HL-60 (cell line): ENCODE data around the gene PRRC1.

ENCODE experiments used
- DNase-seq, 2 experiments: peaks; one replicate each; pipeline ENCODE4 v3.0.0-alpha.2; 2010 to 2020; ENCODE audit warnings: low read depth in 1 of 2, low spot score in 1 of 2
- H3K27ac ChIP-seq: fragments of 250-450 bp; sonication (Bioruptor Pico); replicated peaks from 2 replicates; pipeline ENCODE4 v1.5.1; 2020; ENCODE audit warnings: mild to moderate bottlenecking, moderate library complexity
- H3K27me3 ChIP-seq: fragments of 250-450 bp; sonication (Bioruptor Pico); 2 replicates; pipeline ENCODE4 v1.5.1; 2021; ENCODE audit warnings: mild to moderate bottlenecking, moderate library complexity; ENCODE audit not compliant: insufficient read depth, poor library complexity, severe bottlenecking
- H3K4me3 ChIP-seq: replicated peaks from 2 replicates; pipeline ENCODE4 v1.5.1; 2011; ENCODE audit warnings: mild to moderate bottlenecking, control low read depth, low read length; ENCODE audit not compliant: insufficient read depth
- GABPA ChIP-seq: IDR thresholded peaks from 2 replicates; pipeline ENCODE4 v1.6.1; 2012; ENCODE audit warnings: low read depth
- POLR2AphosphoS5 ChIP-seq: IDR thresholded peaks from 2 replicates; pipeline ENCODE4 v1.6.1; 2012; ENCODE audit warnings: low read depth
- SPI1 ChIP-seq: IDR thresholded peaks from 2 replicates; pipeline ENCODE4 v1.6.1; 2012; ENCODE audit warnings: low read depth, mild to moderate bottlenecking, borderline replicate concordance
- TF ChIP-seq, protein P1 (sequence below): IDR thresholded peaks from 2 replicates; pipeline ENCODE4 v1.6.1; 2012; ENCODE audit warnings: low read depth; ENCODE audit not compliant: insufficient replicate concordance
- TF ChIP-seq, protein P2 (sequence below): IDR thresholded peaks from one replicate; pipeline ENCODE4 v1.5.1; 2011; ENCODE audit warnings: low read length, control low read depth, inconsistent platforms; ENCODE audit not compliant: insufficient read depth

The PRRC1 gene

DNA sequence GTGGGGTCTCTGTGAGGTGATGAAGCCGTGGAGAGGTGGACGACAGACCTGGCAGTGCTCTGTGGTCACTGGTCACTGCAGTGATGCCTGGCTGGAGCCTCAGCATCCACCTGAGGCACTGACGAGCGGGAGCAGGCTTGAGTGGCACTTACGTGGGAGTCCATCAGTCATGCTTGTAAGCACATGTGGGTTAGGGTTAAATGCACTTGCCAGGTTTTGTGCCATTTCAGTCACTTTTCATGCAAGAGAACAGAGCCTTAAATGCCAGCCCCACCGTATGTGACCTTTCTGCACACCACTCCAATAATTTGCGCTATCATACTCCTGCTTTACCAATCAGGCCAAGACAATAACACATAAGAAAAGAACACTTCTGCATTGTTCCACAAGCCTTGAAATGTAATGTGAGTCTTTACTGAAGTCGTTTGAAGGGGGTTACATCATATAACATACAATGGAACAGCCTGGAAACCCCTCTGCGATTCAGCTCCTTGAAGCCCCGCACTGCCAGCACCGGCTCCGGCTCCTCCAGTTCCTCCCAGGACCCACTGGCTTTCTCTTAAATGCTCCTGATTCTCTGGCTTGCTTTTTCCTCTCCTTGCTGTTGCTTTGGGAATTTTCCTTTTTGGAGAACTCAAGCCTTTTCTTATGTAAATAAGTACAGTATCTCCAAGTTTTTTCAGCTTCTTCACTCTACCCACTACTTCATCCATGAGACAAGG lies 72.0 kb downstream of the PRRC1 start:
- TF ChIP-seq, protein P1, sequence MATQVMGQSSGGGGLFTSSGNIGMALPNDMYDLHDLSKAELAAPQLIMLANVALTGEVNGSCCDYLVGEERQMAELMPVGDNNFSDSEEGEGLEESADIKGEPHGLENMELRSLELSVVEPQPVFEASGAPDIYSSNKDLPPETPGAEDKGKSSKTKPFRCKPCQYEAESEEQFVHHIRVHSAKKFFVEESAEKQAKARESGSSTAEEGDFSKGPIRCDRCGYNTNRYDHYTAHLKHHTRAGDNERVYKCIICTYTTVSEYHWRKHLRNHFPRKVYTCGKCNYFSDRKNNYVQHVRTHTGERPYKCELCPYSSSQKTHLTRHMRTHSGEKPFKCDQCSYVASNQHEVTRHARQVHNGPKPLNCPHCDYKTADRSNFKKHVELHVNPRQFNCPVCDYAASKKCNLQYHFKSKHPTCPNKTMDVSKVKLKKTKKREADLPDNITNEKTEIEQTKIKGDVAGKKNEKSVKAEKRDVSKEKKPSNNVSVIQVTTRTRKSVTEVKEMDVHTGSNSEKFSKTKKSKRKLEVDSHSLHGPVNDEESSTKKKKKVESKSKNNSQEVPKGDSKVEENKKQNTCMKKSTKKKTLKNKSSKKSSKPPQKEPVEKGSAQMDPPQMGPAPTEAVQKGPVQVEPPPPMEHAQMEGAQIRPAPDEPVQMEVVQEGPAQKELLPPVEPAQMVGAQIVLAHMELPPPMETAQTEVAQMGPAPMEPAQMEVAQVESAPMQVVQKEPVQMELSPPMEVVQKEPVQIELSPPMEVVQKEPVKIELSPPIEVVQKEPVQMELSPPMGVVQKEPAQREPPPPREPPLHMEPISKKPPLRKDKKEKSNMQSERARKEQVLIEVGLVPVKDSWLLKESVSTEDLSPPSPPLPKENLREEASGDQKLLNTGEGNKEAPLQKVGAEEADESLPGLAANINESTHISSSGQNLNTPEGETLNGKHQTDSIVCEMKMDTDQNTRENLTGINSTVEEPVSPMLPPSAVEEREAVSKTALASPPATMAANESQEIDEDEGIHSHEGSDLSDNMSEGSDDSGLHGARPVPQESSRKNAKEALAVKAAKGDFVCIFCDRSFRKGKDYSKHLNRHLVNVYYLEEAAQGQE = no peak
- no peak for TF ChIP-seq GABPA
- TF ChIP-seq, protein P2, sequence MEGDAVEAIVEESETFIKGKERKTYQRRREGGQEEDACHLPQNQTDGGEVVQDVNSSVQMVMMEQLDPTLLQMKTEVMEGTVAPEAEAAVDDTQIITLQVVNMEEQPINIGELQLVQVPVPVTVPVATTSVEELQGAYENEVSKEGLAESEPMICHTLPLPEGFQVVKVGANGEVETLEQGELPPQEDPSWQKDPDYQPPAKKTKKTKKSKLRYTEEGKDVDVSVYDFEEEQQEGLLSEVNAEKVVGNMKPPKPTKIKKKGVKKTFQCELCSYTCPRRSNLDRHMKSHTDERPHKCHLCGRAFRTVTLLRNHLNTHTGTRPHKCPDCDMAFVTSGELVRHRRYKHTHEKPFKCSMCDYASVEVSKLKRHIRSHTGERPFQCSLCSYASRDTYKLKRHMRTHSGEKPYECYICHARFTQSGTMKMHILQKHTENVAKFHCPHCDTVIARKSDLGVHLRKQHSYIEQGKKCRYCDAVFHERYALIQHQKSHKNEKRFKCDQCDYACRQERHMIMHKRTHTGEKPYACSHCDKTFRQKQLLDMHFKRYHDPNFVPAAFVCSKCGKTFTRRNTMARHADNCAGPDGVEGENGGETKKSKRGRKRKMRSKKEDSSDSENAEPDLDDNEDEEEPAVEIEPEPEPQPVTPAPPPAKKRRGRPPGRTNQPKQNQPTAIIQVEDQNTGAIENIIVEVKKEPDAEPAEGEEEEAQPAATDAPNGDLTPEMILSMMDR = no peak
- TF ChIP-seq POLR2AphosphoS5 = no peak
- no peak for TF ChIP-seq SPI1
- DNase-seq = no peak
- no peaks in the 10 kb centered on the region for H3K27me3 ChIP-seq
- H3K4me3 ChIP-seq = no peak overlapping the region
- H3K27ac ChIP-seq = no peak overlapping the region

DNA sequence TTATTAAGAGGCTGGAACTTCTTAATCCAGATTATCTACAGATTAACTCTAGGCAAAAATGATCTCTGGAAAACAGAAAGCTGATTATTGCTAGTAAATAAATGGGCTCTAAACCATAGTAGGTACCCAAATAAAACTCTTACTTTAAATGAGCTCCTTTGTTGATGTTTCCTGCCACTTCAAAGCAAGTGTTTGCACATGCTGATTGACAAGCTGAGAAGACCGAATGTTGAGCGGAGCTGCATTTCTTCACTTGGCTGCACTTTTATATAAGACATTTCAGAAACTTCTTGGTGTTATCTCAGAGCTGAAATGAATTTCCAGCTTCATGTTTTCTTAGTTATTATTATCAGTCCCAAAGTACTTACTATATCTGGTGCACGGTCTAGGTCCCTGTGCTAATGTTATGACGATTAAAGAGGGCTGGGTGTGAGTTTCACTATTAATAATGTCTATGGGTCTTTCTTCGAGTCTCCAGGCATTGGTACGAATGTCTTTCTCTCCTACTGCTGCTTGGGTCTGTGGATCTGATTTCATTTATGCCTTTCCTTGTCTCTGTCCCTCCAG lies 72.8 kb downstream of the PRRC1 start:
- no peak overlapping the region for H3K4me3 ChIP-seq
- TF ChIP-seq POLR2AphosphoS5 (no peak), GABPA (no peak), SPI1 (no peak)
- TF ChIP-seq, protein P1 = no peak
- TF ChIP-seq, protein P2 = no peak
- no peak for DNase-seq
- no peaks in the 10 kb centered on the region for H3K27me3 ChIP-seq
- no peak overlapping the region for H3K27ac ChIP-seq

DNA sequence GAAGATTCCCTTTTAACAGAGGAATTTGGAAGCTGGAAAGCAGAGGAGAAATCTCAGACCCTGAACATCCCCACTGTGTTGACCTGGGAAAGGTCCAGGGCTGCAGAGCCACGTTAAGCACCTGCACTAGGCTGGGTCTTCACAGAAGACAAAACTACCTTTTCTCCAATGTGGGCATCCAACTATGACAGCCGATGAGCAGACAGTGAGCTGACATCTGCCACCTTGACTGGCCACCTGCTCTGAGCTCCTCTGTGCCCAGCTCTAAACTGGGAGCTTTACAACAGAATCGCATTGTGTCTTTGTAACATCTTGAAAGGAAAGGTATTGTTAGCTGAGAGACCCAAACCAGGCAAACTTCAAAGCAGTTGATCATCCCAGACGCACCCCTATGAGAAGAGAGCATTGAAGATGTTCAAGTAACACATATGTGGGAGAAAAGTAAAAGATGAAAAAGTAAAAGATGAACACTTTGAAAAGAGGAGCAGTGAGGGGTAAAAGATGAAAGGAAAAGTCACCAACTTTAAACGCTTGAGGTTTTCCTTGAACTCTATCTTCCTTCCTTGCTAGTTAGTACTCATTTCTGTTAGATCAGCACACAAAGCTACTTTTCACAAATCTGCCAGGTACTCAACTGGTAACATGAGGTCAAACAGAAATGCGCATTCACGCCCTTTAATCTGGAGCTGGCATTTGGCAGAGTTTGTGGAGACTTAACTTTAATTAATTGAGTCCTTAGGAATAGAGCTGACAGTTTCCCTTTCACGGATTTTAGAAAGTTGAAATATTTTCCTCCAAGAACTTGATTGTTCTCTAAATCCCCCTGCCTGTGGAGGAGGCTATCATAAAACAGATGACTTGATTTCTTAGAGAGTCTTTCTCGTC lies 78.3 kb downstream of the PRRC1 start:
- Histone ChIP-seq H3K27ac (no peak overlapping the region), H3K27me3 (no peaks in the 10 kb centered on the region), H3K4me3 (no peak overlapping the region)
- no peak for DNase-seq
- TF ChIP-seq, protein P2 = no peak
- TF ChIP-seq GABPA (no peak), SPI1 (no peak)
